HEK293T (cell line): ENCODE data around the gene MPPED1.

Experiments
- CTCF ChIA-PET: fragments of 350-600 bp; formaldehyde crosslinking; extraction: SDS; loops from one replicate; lab custom pipeline; 2021; ENCODE audit warnings: antibody characterized with exemption, inconsistent platforms; lab: Yijun Ruan, JAX
- POLR2A ChIA-PET: fragments of 350-600 bp; formaldehyde crosslinking; extraction: SDS; loops from one replicate; lab custom pipeline; 2020; ENCODE audit warnings: antibody characterized with exemption, inconsistent platforms; lab: Yijun Ruan, JAX
- DNase-seq: peaks from one replicate; pipeline ENCODE4 v3.0.0; 2012; ENCODE audit warnings: mixed read lengths; ENCODE audit errors: extremely low spot score
- ARNT ChIP-seq: fragments of 450-650 bp; IDR thresholded peaks from 2 replicates; pipeline ENCODE4 v1.6.1; 2017; ENCODE audit warnings: mild to moderate bottlenecking
- BHLHE40 ChIP-seq: fragments of 450-650 bp; IDR thresholded peaks from 2 replicates; pipeline ENCODE4 v1.6.1; 2016; ENCODE audit warnings: mild to moderate bottlenecking, moderate library complexity, borderline replicate concordance
- CTBP1 ChIP-seq: fragments of 450-650 bp; IDR thresholded peaks from 2 replicates; pipeline ENCODE4 v1.6.1; 2016; ENCODE audit warnings: borderline replicate concordance
- ELF4 ChIP-seq: fragments of 450-650 bp; IDR thresholded peaks from 2 replicates; pipeline ENCODE4 v1.6.1; 2017; ENCODE audit warnings: antibody characterized with exemption
- FOXA1 ChIP-seq: fragments of 450-650 bp; IDR thresholded peaks from 2 replicates; pipeline ENCODE4 v1.6.1; 2016; ENCODE audit warnings: mild to moderate bottlenecking
- FOXK2 ChIP-seq: fragments of 450-650 bp; IDR thresholded peaks from 2 replicates; pipeline ENCODE4 v1.6.1; 2016; ENCODE audit warnings: mild to moderate bottlenecking
- FOXM1 ChIP-seq: fragments of 450-650 bp; IDR thresholded peaks from 2 replicates; pipeline ENCODE4 v1.6.1; 2017; ENCODE audit warnings: mild to moderate bottlenecking, borderline replicate concordance
- HDGF ChIP-seq: fragments of 450-650 bp; IDR thresholded peaks from 2 replicates; pipeline ENCODE4 v1.6.1; 2017; ENCODE audit warnings: antibody characterized with exemption, borderline replicate concordance
- L3MBTL2 ChIP-seq: fragments of 450-650 bp; conservative IDR thresholded peaks from 2 replicates; pipeline ENCODE4 v1.6.1; 2016; ENCODE audit warnings: mild to moderate bottlenecking
- LEF1 ChIP-seq: fragments of 450-650 bp; IDR thresholded peaks from 2 replicates; pipeline ENCODE4 v1.6.1; 2017; ENCODE audit warnings: mild to moderate bottlenecking, borderline replicate concordance
- NFRKB ChIP-seq: fragments of 450-650 bp; IDR thresholded peaks from 2 replicates; pipeline ENCODE4 v1.6.1; 2016; ENCODE audit warnings: mild to moderate bottlenecking, moderate library complexity
- PKNOX1 ChIP-seq: fragments of 450-650 bp; IDR thresholded peaks from 2 replicates; pipeline ENCODE4 v1.6.1; 2016
- SP1 ChIP-seq: fragments of 450-650 bp; IDR thresholded peaks from 2 replicates; pipeline ENCODE4 v1.6.1; 2017
- SUZ12 ChIP-seq: fragments of 450-650 bp; IDR thresholded peaks from 2 replicates; pipeline ENCODE4 v1.6.1; 2016; ENCODE audit warnings: mild to moderate bottlenecking
- TARDBP ChIP-seq: fragments of 450-650 bp; IDR thresholded peaks from 2 replicates; pipeline ENCODE4 v1.6.1; 2016
- ZNF384 ChIP-seq: fragments of 450-650 bp; IDR thresholded peaks from 2 replicates; pipeline ENCODE4 v1.6.1; 2016

Gene MPPED1

GRCh38 chr22:43442386-43443151 is 30.8 kb downstream of the MPPED1 start:
- TF ChIP-seq L3MBTL2 (no peak), BHLHE40 (no peak), FOXM1 (no peak), PKNOX1 (no peak), SUZ12 (no peak), HDGF (no peak), NFRKB (no peak), SP1 (no peak), ZNF384 (no peak), CTBP1 (no peak), FOXA1 (no peak), LEF1 (no peak), ARNT (no peak)
- ChIA-PET POLR2A (no interaction called here), CTCF (no interaction called here)
- no peak for DNase-seq

- POLR2A ChIA-PET = no interaction called here
- CTCF ChIA-PET = no interaction called here
- TF ChIP-seq FOXM1 (no peak), PKNOX1 (no peak), ZNF384 (no peak), ELF4 (no peak), HDGF (no peak), SP1 (no peak), LEF1 (no peak), NFRKB (no peak), CTBP1 (no peak)
- DNase-seq = no peak
Observed at GRCh38 chr22:43443152-43443471, 31.3 kb downstream of the MPPED1 start.

GRCh38 chr22:43446037-43446803 is 34.4 kb downstream of the MPPED1 start:
- no peak for DNase-seq
- ChIA-PET POLR2A (no interaction called here), CTCF (interaction anchor here (0.7 kb wide), 1 partner anchor 524 kb away, joined by 3 read pairs; no protein-coding TSS in a partner anchor)
- no peak for TF ChIP-seq TARDBP
- no peak for TF ChIP-seq CTBP1
- TF ChIP-seq FOXA1 = no peak
- TF ChIP-seq SUZ12 = no peak
- TF ChIP-seq PKNOX1 = no peak
- TF ChIP-seq FOXK2 = no peak

- no peak for TF ChIP-seq ARNT
- TF ChIP-seq PKNOX1 = no peak
- no peak for TF ChIP-seq SP1
- no peak for TF ChIP-seq TARDBP
- ChIA-PET CTCF (no interaction called here), POLR2A (no interaction called here)
- DNase-seq = no peak
Observed at GRCh38 chr22:43446916-43447315, 35.1 kb downstream of the MPPED1 start.

GRCh38 chr22:43447380-43447779 is 35.6 kb downstream of the MPPED1 start:
- TF ChIP-seq CTBP1 = no peak
- no peak for DNase-seq
- ChIA-PET CTCF (no interaction called here), POLR2A (no interaction called here)

GRCh38 chr22:43448048-43448447 is 36.2 kb downstream of the MPPED1 start:
- DNase-seq = no peak
- no peak for TF ChIP-seq FOXK2
- CTCF ChIA-PET = no interaction called here
- POLR2A ChIA-PET = no interaction called here
